DMS53 (cell line): ENCODE data around the gene ALX3.

ENCODE experiments used
- DNase-seq: peaks from one replicate; lab custom pipeline; 2025; lab: John Stamatoyannopoulos, UW

Gene ALX3

GRCh38 chr1:110070671-110071242 lies at the start of gene ALX3:
ALX3 (minus strand) TSS chr1:110070672; CDS start chr1:110070612, 60 bp downstream.
- peak; percentile 56 for DNase-seq

- peak; percentile 95 for DNase-seq
Measured at GRCh38 chr1:110119843-110120242, 49.4 kb upstream of the ALX3 start.

- peak; percentile 73 for DNase-seq
Measured at GRCh38 chr1:110118636-110119396, 48.3 kb upstream of the ALX3 start.

GRCh38 chr1:110114784-110115183 lies 44.3 kb upstream of the ALX3 start:
- DNase-seq = no peak

GRCh38 chr1:110114173-110114572 lies 43.7 kb upstream of the ALX3 start:
- DNase-seq = no peak

- no peak for DNase-seq
Measured at GRCh38 chr1:110113551-110113950, 43.1 kb upstream of the ALX3 start.

GRCh38 chr1:110112656-110113055 lies 42.2 kb upstream of the ALX3 start:
- DNase-seq = peak; percentile 84

GRCh38 chr1:110112143-110112542 lies 41.7 kb upstream of the ALX3 start, which contains the start of gene UBL4B:
UBL4B (plus strand) TSS chr1:110112443; CDS start chr1:110112535, 92 bp downstream.
- DNase-seq = no peak

GRCh38 chr1:110111081-110111480 lies 40.6 kb upstream of the ALX3 start:
- DNase-seq = no peak

- no peak for DNase-seq
Measured at GRCh38 chr1:110107867-110108469, 37.5 kb upstream of the ALX3 start.

- DNase-seq = peak; percentile 86
Measured at GRCh38 chr1:110106013-110106941, 35.8 kb upstream of the ALX3 start.

GRCh38 chr1:110102081-110102480 lies 31.6 kb upstream of the ALX3 start:
- no peak for DNase-seq

GRCh38 chr1:110100335-110100734 lies 29.9 kb upstream of the ALX3 start:
- DNase-seq = no peak

- no peak for DNase-seq
Measured at GRCh38 chr1:110098222-110099026, 28.0 kb upstream of the ALX3 start.

GRCh38 chr1:110097507-110098221 lies 27.2 kb upstream of the ALX3 start:
- DNase-seq = no peak

GRCh38 chr1:110094931-110095654 lies 24.6 kb upstream of the ALX3 start:
- DNase-seq = no peak

- no peak for DNase-seq
Measured at GRCh38 chr1:110092991-110093390, 22.5 kb upstream of the ALX3 start.

GRCh38 chr1:110091791-110092190 lies 21.3 kb upstream of the ALX3 start:
- no peak for DNase-seq

GRCh38 chr1:110091381-110091780 lies 20.9 kb upstream of the ALX3 start:
- DNase-seq = no peak
